RWPE2 (cell line): ENCODE data around the gene BABAM2.

Experiments
- ATAC-seq: fragments of 200-7000 bp; cut with Tn5 transposase; 3 replicates; pipeline ENCODE4 v1.9.1; 2021; ENCODE audit warnings: low read depth
- DNase-seq: peaks from one replicate; pipeline ENCODE4 v3.0.0-alpha.2; 2020; ENCODE audit warnings: low spot score
- H3K27ac ChIP-seq: fragments of 450-650 bp; 2 replicates; pipeline ENCODE4 v1.5.1; 2017; ENCODE audit warnings: mild to moderate bottlenecking; ENCODE audit not compliant: poor library complexity, severe bottlenecking
- H3K27me3 ChIP-seq: fragments of 250-450 bp; sonication (Bioruptor Pico); 2 replicates; pipeline ENCODE4 v1.5.1; 2021; ENCODE audit warnings: mild to moderate bottlenecking, moderate library complexity; ENCODE audit not compliant: insufficient read depth, poor library complexity, severe bottlenecking
- H3K36me3 ChIP-seq: fragments of 250-450 bp; sonication (Bioruptor Pico); 2 replicates; pipeline ENCODE4 v1.5.1; 2020; ENCODE audit warnings: low read depth, mild to moderate bottlenecking, moderate library complexity
- H3K4me1 ChIP-seq: fragments of 250-450 bp; sonication (Bioruptor Pico); 2 replicates; pipeline ENCODE4 v1.5.1; 2021; ENCODE audit warnings: mild to moderate bottlenecking, moderate library complexity; ENCODE audit not compliant: insufficient read depth, poor library complexity, severe bottlenecking
- H3K4me3 ChIP-seq: fragments of 250-450 bp; sonication (Bioruptor Pico); 2 replicates; pipeline ENCODE4 v1.5.1; 2021; ENCODE audit warnings: mild to moderate bottlenecking, moderate library complexity; ENCODE audit not compliant: severe bottlenecking
- H3K9me3 ChIP-seq: fragments of 250-450 bp; sonication (Bioruptor Pico); 2 replicates; pipeline ENCODE4 v1.5.1; 2021; ENCODE audit warnings: mild to moderate bottlenecking, moderate library complexity; ENCODE audit not compliant: severe bottlenecking
- TF ChIP-seq, protein P1 (sequence below): fragments of 450-650 bp; IDR thresholded peaks from one replicate; pipeline ENCODE4 v1.5.1; 2017; ENCODE audit warnings: mild to moderate bottlenecking, moderate library complexity; ENCODE audit not compliant: poor library complexity, severe bottlenecking

Gene BABAM2

GRCh38 chr2:28336264-28336980, 445.9 kb downstream of the BABAM2 start:
- H3K36me3 ChIP-seq, result no peaks in the 10 kb centered on the region
- H3K27ac ChIP-seq, result no peak overlapping the region
- no peaks in the 10 kb centered on the region for H3K27me3 ChIP-seq
- H3K9me3 ChIP-seq, result no peaks in the 10 kb centered on the region
- H3K4me3 ChIP-seq, result no peak overlapping the region
- DNase-seq (no peak), ATAC-seq (no peak)
- TF ChIP-seq, protein P1, sequence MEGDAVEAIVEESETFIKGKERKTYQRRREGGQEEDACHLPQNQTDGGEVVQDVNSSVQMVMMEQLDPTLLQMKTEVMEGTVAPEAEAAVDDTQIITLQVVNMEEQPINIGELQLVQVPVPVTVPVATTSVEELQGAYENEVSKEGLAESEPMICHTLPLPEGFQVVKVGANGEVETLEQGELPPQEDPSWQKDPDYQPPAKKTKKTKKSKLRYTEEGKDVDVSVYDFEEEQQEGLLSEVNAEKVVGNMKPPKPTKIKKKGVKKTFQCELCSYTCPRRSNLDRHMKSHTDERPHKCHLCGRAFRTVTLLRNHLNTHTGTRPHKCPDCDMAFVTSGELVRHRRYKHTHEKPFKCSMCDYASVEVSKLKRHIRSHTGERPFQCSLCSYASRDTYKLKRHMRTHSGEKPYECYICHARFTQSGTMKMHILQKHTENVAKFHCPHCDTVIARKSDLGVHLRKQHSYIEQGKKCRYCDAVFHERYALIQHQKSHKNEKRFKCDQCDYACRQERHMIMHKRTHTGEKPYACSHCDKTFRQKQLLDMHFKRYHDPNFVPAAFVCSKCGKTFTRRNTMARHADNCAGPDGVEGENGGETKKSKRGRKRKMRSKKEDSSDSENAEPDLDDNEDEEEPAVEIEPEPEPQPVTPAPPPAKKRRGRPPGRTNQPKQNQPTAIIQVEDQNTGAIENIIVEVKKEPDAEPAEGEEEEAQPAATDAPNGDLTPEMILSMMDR, result no peak
- peaks cover 12% of the 10 kb centered on the region for H3K4me1 ChIP-seq

DNA sequence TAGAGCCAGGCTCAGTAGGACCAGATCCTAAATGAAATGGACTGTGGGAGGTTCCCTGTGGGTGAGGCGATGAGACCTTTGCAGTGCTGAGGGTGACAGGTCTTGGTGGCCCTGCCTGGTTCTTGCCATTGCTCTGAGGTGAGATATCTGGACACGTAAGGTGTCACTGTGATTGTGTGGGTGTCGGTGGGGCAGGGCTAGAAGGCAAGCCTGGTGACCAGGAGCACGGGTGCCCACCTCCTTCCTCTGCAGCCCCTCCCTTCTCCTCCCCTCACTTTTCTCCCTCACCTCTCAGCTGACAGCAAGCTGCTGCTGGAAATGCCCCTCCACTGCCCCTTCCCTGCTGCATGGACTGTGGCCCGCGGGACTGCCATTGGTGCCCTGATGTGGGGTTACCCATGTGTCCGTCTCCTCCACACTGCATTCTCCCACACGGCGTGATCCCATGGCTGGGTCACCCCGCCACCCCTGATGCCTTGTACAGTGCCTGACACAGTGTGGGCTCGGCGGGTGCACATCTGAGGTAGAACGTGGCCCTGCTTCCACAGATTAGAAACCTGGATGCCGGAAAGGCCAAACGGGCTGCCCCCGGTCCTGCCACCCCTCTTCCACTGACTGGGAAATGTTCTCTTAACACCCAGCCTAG, 446.6 kb downstream of the BABAM2 start:
- no peak for DNase-seq
- Histone ChIP-seq H3K9me3 (no peaks in the 10 kb centered on the region), H3K27ac (no peak overlapping the region), H3K4me1 (peaks cover 12% of the 10 kb centered on the region), H3K36me3 (no peaks in the 10 kb centered on the region), H3K27me3 (no peaks in the 10 kb centered on the region), H3K4me3 (no peak overlapping the region)
- no peak for ATAC-seq
- TF ChIP-seq, protein P1, result no peak

DNA sequence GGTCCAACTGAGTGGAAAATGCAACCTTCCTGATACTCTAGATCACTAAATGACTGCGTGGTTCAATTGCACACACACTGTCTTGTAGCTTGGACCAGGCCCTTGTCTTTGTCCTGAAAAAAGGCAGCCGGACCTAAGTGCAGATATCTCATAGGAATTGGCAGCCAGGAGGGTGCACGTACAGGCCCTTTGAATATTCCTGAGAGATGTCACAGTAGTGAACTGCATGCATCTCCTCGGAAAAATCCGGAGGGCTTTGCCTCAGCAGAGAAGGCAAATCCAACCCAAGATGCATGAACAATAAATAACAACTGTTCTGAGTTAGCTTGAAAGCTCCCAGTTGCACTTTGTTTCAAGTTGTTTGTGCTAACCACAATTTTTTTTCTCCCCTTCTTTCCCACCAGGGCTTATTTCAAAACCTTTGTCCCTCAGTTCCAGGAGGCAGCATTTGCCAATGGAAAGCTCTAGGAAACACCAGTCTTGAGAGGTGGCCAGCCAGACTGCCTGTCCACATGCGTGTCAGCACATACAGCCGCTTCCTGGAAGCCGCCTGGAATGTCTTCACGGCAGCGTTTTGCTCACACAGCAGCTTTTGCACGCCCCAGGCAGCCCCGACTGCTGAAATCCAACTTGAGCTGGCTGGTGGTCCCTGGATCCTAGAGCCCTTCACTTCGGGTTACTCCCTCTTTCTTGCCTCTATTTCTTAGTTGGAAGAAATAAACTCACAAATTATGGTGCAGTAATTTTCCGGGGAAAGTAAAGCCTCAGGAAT, 447.7 kb downstream of the BABAM2 start:
- no peak for DNase-seq
- no peaks in the 10 kb centered on the region for H3K9me3 ChIP-seq
- H3K27me3 ChIP-seq, result no peaks in the 10 kb centered on the region
- H3K4me3 ChIP-seq, result no peak overlapping the region
- TF ChIP-seq, protein P1, result no peak
- peaks cover 16% of the 10 kb centered on the region for H3K4me1 ChIP-seq
- peak overlapping the region; percentile 41 for H3K27ac ChIP-seq
- ATAC-seq, result peak; percentile 48; the same call in 1 of the 3 replicates
- H3K36me3 ChIP-seq, result no peaks in the 10 kb centered on the region

DNA sequence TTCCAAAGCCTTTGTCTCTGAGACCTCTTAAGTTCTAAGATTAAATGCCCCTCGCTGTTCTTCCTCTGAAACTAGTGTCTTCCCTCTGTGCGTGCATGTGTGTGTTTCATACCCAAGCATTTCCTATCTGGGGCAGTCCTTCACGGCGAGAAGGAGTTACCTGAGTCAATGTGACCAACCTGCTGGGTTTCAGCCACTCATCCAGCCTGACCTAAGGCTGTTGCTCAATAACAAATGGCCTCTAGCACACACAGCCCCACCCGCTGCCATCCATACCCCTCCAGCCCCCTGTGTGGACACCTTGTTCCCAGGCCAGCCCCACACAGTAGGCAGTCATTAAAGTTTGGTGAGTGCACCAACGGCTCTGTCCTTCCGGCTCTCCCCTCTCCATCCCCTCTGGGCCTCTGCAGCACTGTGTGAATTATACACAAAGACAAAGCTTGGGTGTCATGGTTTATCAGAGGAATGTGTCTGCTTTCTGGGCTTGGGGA, 448.3 kb downstream of the BABAM2 start:
- peak overlapping the region; percentile 41 for H3K27ac ChIP-seq
- ATAC-seq (peak; percentile 27; the same call in 2 of the 3 replicates), DNase-seq (no peak)
- H3K4me1 ChIP-seq, result peaks cover 16% of the 10 kb centered on the region
- no peaks in the 10 kb centered on the region for H3K27me3 ChIP-seq
- no peaks in the 10 kb centered on the region for H3K9me3 ChIP-seq
- no peaks in the 10 kb centered on the region for H3K36me3 ChIP-seq
- TF ChIP-seq, protein P1, result no peak
- no peak overlapping the region for H3K4me3 ChIP-seq
